Measurements from ENCODE around the gene RNASET2. TPM values are rescaled to one million over a fixed set of nuclear protein-coding genes. Genes with fewer than 3 reads are reported as not detected.
"Not testable (repeated sequence)": the region's sequence is repeated elsewhere in the genome, so short reads cannot be mapped to it uniquely, and the experiment has no call there.

Gene RNASET2
- total RNA-seq, 1 experiment from 2014 or later = 7.7 TPM

- DNase-seq (ENCODE audit: low read depth) = no peak
Measured at GRCh38 chr6:166903500-166903899, 52.9 kb downstream of the RNASET2 start.

GRCh38 chr6:166903027-166903426 lies 53.3 kb downstream of the RNASET2 start:
- DNase-seq (ENCODE audit: low read depth) = no peak

- DNase-seq (ENCODE audit: low read depth) = no peak
Measured at GRCh38 chr6:166902211-166902755, 54.1 kb downstream of the RNASET2 start.

- DNase-seq (ENCODE audit: low read depth) = no peak
Measured at GRCh38 chr6:166901626-166902025, 54.7 kb downstream of the RNASET2 start.

GRCh38 chr6:166900956-166901607 lies 55.3 kb downstream of the RNASET2 start:
- DNase-seq (ENCODE audit: low read depth) = no peak

- no peak for DNase-seq (ENCODE audit: low read depth)
Measured at GRCh38 chr6:166900130-166900708, 56.1 kb downstream of the RNASET2 start.

GRCh38 chr6:166898910-166899309 lies 57.4 kb downstream of the RNASET2 start:
- no peak for DNase-seq (ENCODE audit: low read depth)

GRCh38 chr6:166894614-166895013 lies 61.7 kb downstream of the RNASET2 start:
- not testable (repeated sequence) for DNase-seq (ENCODE audit: low read depth)

- DNase-seq (ENCODE audit: low read depth) = not testable (repeated sequence)
Measured at GRCh38 chr6:166892472-166892871, 63.9 kb downstream of the RNASET2 start.

- DNase-seq (ENCODE audit: low read depth) = not testable (repeated sequence)
Measured at GRCh38 chr6:166886773-166887172, 69.6 kb downstream of the RNASET2 start.

GRCh38 chr6:166884958-166885357 lies 71.4 kb downstream of the RNASET2 start:
- not testable (repeated sequence) for DNase-seq (ENCODE audit: low read depth)

- DNase-seq (ENCODE audit: low read depth) = no peak
Measured at GRCh38 chr6:166879594-166879993, 76.8 kb downstream of the RNASET2 start.

Other genes with a start within 250 kb of the RNASET2 start
- 38.9 and 40.9 TPM in 2 replicates for gene CEP43, start 42.8 kb upstream of the RNASET2 start, total RNA-seq (2014; rRNA removed; shearing (Covaris generic))
- gene CCR6, start 166.5 kb upstream of the RNASET2 start, total RNA-seq (2014; rRNA removed; shearing (Covaris generic)) = not detected in 2 replicates
- not detected in 2 replicates for gene GPR31, start 201.4 kb upstream of the RNASET2 start, total RNA-seq (2014; rRNA removed; shearing (Covaris generic))